Measurements from ENCODE around the gene CNTNAP2. TPM values are rescaled to one million over a fixed set of nuclear protein-coding genes. Genes with fewer than 3 reads are reported as not detected.
A peak's percentile ranks its signal among the peaks of the same experiment; 100 is the strongest.

The CNTNAP2 gene
- total RNA-seq, 4 donors from 2014 or later: 0.42 TPM; not detected in 3

DNA sequence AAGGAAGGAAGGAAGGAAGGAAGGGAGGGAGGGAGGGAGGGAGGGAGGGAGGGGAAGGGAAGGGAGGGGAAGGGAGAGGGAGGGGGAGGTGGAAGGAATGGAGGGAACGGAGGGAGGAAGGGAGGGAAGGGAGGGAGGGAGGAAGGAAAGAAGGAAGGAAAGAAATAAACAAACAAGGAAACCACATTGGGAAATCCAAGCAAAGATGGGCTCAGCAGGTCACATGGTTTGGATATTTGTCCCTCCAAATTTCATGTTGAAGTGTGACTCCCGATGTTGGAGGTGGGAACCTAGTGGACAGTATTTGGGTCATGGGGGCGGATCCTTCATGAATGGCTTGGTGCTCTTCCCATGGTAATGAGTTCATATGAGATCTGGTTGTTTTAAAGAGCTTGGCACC, 2019.4 kb downstream of the CNTNAP2 start:
- no peak for DNase-seq (ENCODE audit: low spot score in 2 of 2)
- no peaks in the 10 kb centered on the region for H3K27me3 ChIP-seq
- TF ChIP-seq EP300 (IDR thresholded peaks at IDR 0.05) (no peak), POLR2A (IDR thresholded peaks at IDR 0.05) (no peak)
- TF ChIP-seq, protein P1, sequence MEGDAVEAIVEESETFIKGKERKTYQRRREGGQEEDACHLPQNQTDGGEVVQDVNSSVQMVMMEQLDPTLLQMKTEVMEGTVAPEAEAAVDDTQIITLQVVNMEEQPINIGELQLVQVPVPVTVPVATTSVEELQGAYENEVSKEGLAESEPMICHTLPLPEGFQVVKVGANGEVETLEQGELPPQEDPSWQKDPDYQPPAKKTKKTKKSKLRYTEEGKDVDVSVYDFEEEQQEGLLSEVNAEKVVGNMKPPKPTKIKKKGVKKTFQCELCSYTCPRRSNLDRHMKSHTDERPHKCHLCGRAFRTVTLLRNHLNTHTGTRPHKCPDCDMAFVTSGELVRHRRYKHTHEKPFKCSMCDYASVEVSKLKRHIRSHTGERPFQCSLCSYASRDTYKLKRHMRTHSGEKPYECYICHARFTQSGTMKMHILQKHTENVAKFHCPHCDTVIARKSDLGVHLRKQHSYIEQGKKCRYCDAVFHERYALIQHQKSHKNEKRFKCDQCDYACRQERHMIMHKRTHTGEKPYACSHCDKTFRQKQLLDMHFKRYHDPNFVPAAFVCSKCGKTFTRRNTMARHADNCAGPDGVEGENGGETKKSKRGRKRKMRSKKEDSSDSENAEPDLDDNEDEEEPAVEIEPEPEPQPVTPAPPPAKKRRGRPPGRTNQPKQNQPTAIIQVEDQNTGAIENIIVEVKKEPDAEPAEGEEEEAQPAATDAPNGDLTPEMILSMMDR (IDR thresholded peaks at IDR 0.05): no peak
- no peak overlapping the region for H3K27ac ChIP-seq
- no peaks in the 10 kb centered on the region for H3K9me3 ChIP-seq
- H3K4me1 ChIP-seq: peaks cover 0 to 4% (median 0%) of the 10 kb centered on the region in 4 donors
- H3K4me3 ChIP-seq: no peak overlapping the region
- no peaks in the 10 kb centered on the region for H3K36me3 ChIP-seq
- WGBS, 2 donors: 89 to 94% methylated on average over 2 to 3 of the region's 3 CpGs

DNA sequence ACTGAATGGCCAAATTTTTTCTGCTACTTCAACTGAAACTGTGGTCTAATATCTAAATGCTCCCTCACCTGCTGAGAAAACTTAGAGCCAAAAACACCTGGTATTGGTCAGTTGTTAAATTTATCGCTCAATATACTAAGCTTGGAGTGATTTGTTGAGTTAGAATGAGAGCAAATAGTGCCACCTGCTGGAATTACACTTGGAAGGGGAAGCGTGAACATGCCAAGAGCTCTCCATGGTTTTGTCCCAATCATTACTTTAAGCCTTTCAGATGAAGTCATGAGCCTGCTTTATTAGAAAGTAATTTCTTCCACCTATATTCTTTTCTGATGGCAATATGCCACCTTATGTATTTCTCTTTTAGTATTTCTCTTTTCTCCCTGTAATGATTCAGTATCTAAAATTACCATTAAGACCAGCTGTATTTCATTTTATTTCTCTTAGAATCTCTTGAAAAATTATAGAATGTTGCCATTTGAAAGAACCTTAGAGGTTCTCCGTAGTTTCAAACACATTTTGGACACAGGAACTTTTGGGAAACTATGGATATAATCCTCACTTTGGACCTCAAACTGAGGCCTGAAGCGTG, 2026.2 kb downstream of the CNTNAP2 start:
- TF ChIP-seq EP300 (IDR thresholded peaks at IDR 0.05) (no peak), POLR2A (IDR thresholded peaks at IDR 0.05) (no peak)
- TF ChIP-seq, protein P1 (IDR thresholded peaks at IDR 0.05): peak in 2 of 5 experiments; percentile 34 to 37
- DNase-seq (ENCODE audit: low spot score in 2 of 2): peak in 1 of 2 donors; percentile 51
- Histone ChIP-seq H3K27ac (no peak overlapping the region), H3K4me3 (no peak overlapping the region), H3K9me3 (no peaks in the 10 kb centered on the region), H3K27me3 (no peaks in the 10 kb centered on the region), H3K4me1 (no peaks in the 10 kb centered on the region), H3K36me3 (no peaks in the 10 kb centered on the region)
- WGBS, 2 donors: 61 to 63% methylated on average over 4 of the region's 4 CpGs

DNA sequence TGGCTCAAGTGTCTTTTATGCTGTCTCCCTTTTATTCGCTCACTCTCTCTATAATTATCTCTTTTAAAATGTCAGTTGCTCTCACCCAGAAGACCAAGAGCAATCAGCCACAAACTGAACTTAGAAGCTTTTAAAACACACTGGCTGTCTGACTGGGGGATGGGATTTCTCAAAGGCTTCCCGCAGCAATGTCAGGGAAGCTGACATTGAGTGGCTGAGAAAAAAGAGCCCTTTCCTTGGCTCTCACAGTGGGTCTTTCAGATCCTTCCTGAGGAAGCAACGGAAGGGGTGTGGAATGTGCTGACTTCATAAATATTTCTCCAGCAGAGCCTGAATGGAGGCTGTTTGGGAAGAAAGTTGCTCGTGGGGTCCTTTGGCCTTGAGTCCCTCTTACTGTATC, 2028.2 kb downstream of the CNTNAP2 start:
- WGBS, 2 donors: 23 to 35% methylated on average over 4 of the region's 4 CpGs

DNA sequence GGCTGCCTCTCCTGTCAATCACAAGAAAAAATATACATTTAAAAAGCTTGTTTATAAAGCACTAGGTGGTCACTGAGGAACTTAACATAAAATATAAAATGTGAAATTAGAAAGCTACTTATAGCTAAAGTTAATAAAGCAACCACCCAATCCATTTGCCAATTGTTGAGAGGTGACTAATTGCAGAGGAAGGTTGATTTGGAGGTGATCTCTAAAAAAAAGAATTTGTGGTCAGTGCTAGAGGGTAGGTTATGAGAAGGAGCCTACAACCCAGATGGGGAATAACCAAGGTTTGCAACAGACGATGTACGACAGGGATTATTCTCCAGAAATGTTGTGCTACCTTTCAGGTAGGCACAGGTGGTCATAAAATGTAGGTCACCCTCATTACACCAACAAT, 2029.7 kb downstream of the CNTNAP2 start:
- H3K36me3 ChIP-seq: no peaks in the 10 kb centered on the region
- H3K27ac ChIP-seq: no peak overlapping the region
- no peak for TF ChIP-seq EP300 (IDR thresholded peaks at IDR 0.05)
- TF ChIP-seq, protein P1 (IDR thresholded peaks at IDR 0.05): no peak
- no peak for TF ChIP-seq POLR2A (IDR thresholded peaks at IDR 0.05)
- no peaks in the 10 kb centered on the region for H3K9me3 ChIP-seq
- no peaks in the 10 kb centered on the region for H3K4me1 ChIP-seq
- H3K27me3 ChIP-seq: no peaks in the 10 kb centered on the region
- DNase-seq (ENCODE audit: low spot score in 2 of 2): no peak
- H3K4me3 ChIP-seq: no peak overlapping the region
- 100% methylated on average over 2 of the region's 2 CpGs for WGBS, 2 donors

More for the DNA sequence above, 2028.2 kb downstream of the CNTNAP2 start:
- no peaks in the 10 kb centered on the region for H3K9me3 ChIP-seq
- no peaks in the 10 kb centered on the region for H3K4me1 ChIP-seq
- H3K4me3 ChIP-seq: no peak overlapping the region
- H3K36me3 ChIP-seq: no peaks in the 10 kb centered on the region
- no peaks in the 10 kb centered on the region for H3K27me3 ChIP-seq
- no peak overlapping the region for H3K27ac ChIP-seq
- no peak for DNase-seq (ENCODE audit: low spot score in 2 of 2)
- TF ChIP-seq, protein P1 (IDR thresholded peaks at IDR 0.05): no peak
- TF ChIP-seq EP300 (IDR thresholded peaks at IDR 0.05): no peak
- no peak for TF ChIP-seq POLR2A (IDR thresholded peaks at IDR 0.05)

DNA sequence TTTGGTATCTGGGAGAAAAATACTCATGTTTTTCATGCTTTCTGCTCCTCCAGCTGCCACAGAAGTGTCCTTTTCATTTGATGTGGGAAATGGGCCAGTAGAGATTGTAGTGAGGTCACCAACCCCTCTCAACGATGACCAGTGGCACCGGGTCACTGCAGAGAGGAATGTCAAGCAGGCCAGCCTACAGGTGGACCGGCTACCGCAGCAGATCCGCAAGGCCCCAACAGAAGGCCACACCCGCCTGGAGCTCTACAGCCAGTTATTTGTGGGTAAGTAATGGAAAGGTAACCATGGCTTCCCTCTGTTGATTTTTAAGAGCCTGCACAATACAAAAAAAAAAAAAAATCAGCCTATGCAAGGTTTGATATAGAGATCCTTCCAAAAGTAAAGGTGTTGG, 2030.8 kb downstream of the CNTNAP2 start:
- DNase-seq (ENCODE audit: low spot score in 2 of 2): no peak
- no peak overlapping the region for H3K27ac ChIP-seq
- H3K36me3 ChIP-seq: no peaks in the 10 kb centered on the region
- H3K9me3 ChIP-seq: no peaks in the 10 kb centered on the region
- no peaks in the 10 kb centered on the region for H3K4me1 ChIP-seq
- H3K27me3 ChIP-seq: no peaks in the 10 kb centered on the region
- TF ChIP-seq EP300 (IDR thresholded peaks at IDR 0.05) (no peak), POLR2A (IDR thresholded peaks at IDR 0.05) (no peak)
- TF ChIP-seq, protein P1 (IDR thresholded peaks at IDR 0.05): no peak
- H3K4me3 ChIP-seq: no peak overlapping the region
- 82 to 92% methylated on average over 6 of the region's 6 CpGs for WGBS, 2 donors

Measured in tibial nerve (tissue), 4 donors.